GM12874 (cell line): ENCODE results near the gene KCNQ1.

Experiments used
- CTCF ChIP-seq: IDR thresholded peaks from 2 replicates; pipeline ENCODE4 v1.5.1; 2011; ENCODE audit warnings: low read depth, mild to moderate bottlenecking, control low read depth, low read length, moderate library complexity; ENCODE audit not compliant: insufficient read depth

Gene KCNQ1

GRCh38 chr11:2808850-2809846, 364.3 kb downstream of the KCNQ1 start:
- TF ChIP-seq CTCF = no peak

DNA sequence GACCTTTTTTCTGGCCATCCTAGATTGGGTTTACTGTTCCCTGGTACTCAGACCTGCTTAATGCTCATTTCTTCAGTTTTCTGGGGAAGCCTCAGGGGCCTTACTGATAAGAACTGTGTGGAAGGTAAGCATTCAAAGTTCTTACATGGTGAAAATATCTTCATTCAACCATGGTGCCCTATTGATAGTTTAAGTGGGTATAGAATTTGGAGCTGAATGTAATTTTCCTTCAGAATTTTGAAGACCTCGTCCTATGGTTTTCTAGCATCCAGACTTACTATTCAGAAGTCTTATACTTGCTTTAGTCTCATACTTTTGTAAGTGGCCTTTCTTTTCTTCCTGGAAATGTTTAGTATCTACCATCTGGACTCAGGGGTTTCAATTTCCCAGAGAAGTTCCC, 365.0 kb downstream of the KCNQ1 start:
- no peak for TF ChIP-seq CTCF

- no peak for TF ChIP-seq CTCF
These were observed 365.8 kb downstream of the KCNQ1 start for GRCh38 chr11:2810411-2811205.

- no peak for TF ChIP-seq CTCF
These were observed 366.6 kb downstream of the KCNQ1 start for GRCh38 chr11:2811206-2812091.

DNA sequence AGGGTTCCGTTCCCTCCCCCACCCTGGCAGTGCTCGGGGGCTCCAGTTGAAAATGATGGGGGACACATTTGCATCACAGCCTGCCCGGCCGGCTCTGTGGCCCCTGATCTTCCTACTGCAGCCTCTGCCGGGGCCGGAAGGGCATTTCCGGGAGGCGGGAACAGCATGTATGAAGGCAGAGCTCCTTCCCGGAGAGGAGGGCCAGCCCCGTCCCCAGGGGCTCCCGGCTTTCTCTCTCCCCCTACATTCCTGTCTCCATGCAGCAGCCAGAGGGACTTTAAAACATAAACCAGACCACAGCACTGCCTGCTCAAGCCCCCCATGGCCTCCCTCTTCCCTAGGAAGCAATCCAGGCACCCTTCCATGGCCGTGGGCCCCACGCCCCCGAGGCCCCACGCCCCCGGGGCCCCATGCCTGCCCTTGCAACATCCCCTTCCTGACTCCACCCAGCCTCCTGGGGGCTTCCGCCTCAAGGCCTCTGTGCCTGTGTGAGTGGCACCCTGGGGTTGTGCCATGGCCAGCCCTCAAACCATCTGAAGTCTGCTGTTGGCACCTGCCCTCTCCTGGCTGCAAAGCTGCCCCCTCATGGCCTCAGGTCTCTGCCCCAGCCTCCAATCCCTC, 367.7 kb downstream of the KCNQ1 start:
- no peak for TF ChIP-seq CTCF

- TF ChIP-seq CTCF = no peak
These were observed 368.5 kb downstream of the KCNQ1 start for GRCh38 chr11:2813141-2813908.
